Activated B cell treated with CpG ODN at 0.5 μM for 24 hours (primary cell): ENCODE data around the gene FAM210A. TPM values are rescaled to one million over a fixed set of nuclear protein-coding genes. Genes with fewer than 3 reads are reported as not detected.

Source experiments
- ATAC-seq: fragments of 200-7000 bp; cut with Tn5 transposase; one replicate; pipeline ENCODE4 v1.10.0; 2021; ENCODE audit warnings: low read depth, mild to moderate bottlenecking, moderate library complexity
- CTCF ChIA-PET: fragments of 350-600 bp; sonication (Branson Sonifier 250); formaldehyde crosslinking; loops from one replicate; lab custom pipeline; 2021; ENCODE audit warnings: antibody characterized with exemption; lab: Charles Lee
- POLR2A ChIA-PET: fragments of 350-600 bp; sonication (Branson Sonifier 250); formaldehyde crosslinking; loops from one replicate; lab custom pipeline; 2021; ENCODE audit warnings: antibody characterized with exemption; lab: Charles Lee
- DNase-seq: peaks from one replicate; pipeline ENCODE4 v3.0.0; 2022
- H3K27ac Mint-ChIP-seq: one replicate; pipeline ENCODE4 v1.8.0; 2020; ENCODE audit warnings: mixed read lengths
- H3K27me3 Mint-ChIP-seq: one replicate; pipeline ENCODE4 v1.8.0; 2021; ENCODE audit warnings: mixed read lengths
- H3K36me3 Mint-ChIP-seq: one replicate; pipeline ENCODE4 v1.8.0; 2021; ENCODE audit warnings: low read depth, mixed read lengths
- H3K4me1 Mint-ChIP-seq: one replicate; pipeline ENCODE4 v1.8.0; 2021; ENCODE audit warnings: mixed read lengths
- H3K4me3 Mint-ChIP-seq: one replicate; pipeline ENCODE4 v1.8.0; 2020; ENCODE audit warnings: mild to moderate bottlenecking, mixed read lengths
- H3K9me3 Mint-ChIP-seq: one replicate; pipeline ENCODE4 v1.8.0; 2020; ENCODE audit warnings: mixed read lengths
- CTCF ChIP-seq: fragments of 200-600 bp; IDR thresholded peaks from one replicate; pipeline ENCODE4 v1.8.0; 2022; ENCODE audit warnings: antibody characterized with exemption, mild to moderate bottlenecking
- intact Hi-C: fragments of 100-400 bp; cut with micrococcal nuclease; formaldehyde crosslinking; loops from one replicate; pipeline ENCODE4 v1.15.1; 2024
- total RNA-seq: library from RNA; stranded (reverse); gene quantifications from 2 replicates; pipeline ENCODE4 v1.2.3, GENCODE V29; 2022

The FAM210A gene
- total RNA-seq, 1 donor from 2014 or later, result 12.6 TPM

GRCh38 chr18:13638719-13639595 is 87.4 kb downstream of the FAM210A start:
- no peak for DNase-seq
- intact Hi-C loops, result no loop called here
- no peak overlapping the region for H3K27ac Mint-ChIP-seq
- ChIA-PET CTCF (no interaction called here), POLR2A (no interaction called here)
- no peaks in the 10 kb centered on the region for H3K27me3 Mint-ChIP-seq
- H3K4me1 Mint-ChIP-seq, result no peaks in the 10 kb centered on the region
- TF ChIP-seq CTCF, result no peak
- peaks cover 20% of the 10 kb centered on the region for H3K36me3 Mint-ChIP-seq
- no peak for ATAC-seq
- no peak overlapping the region for H3K4me3 Mint-ChIP-seq
- H3K9me3 Mint-ChIP-seq, result no peaks in the 10 kb centered on the region

- ChIA-PET CTCF (interaction anchor here (1.6 kb wide), 1 partner anchor 77 kb away, joined by 7 read pairs; no protein-coding TSS in a partner anchor), POLR2A (no interaction called here)
- H3K4me1 Mint-ChIP-seq, result peaks cover 4% of the 10 kb centered on the region
- no peak overlapping the region for H3K27ac Mint-ChIP-seq
- no peak overlapping the region for H3K4me3 Mint-ChIP-seq
- intact Hi-C loops, result no loop called here
- H3K9me3 Mint-ChIP-seq, result no peaks in the 10 kb centered on the region
- no peaks in the 10 kb centered on the region for H3K27me3 Mint-ChIP-seq
- ATAC-seq (no peak), DNase-seq (no peak)
- no peak for TF ChIP-seq CTCF
- peaks cover 31% of the 10 kb centered on the region for H3K36me3 Mint-ChIP-seq
Measured at GRCh38 chr18:13635046-13635445, 91.3 kb downstream of the FAM210A start.

GRCh38 chr18:13633700-13634099 is 92.7 kb downstream of the FAM210A start:
- ChIA-PET POLR2A (interaction anchor here (0.9 kb wide), 1 partner anchor 22 kb away, joined by 3 read pairs; no protein-coding TSS in a partner anchor), CTCF (interaction anchor here (1.6 to 2.2 kb wide), 2 partner anchors 76 to 418 kb away, joined by 6 to 7 read pairs; no protein-coding TSS in a partner anchor)
- peaks cover 16% of the 10 kb centered on the region for H3K4me1 Mint-ChIP-seq
- H3K4me3 Mint-ChIP-seq, result no peak overlapping the region
- TF ChIP-seq CTCF, result no peak
- DNase-seq (no peak), ATAC-seq (no peak)
- H3K36me3 Mint-ChIP-seq, result peaks cover 28% of the 10 kb centered on the region
- intact Hi-C loops, result no loop called here
- H3K27ac Mint-ChIP-seq, result no peak overlapping the region
- no peaks in the 10 kb centered on the region for H3K9me3 Mint-ChIP-seq
- no peaks in the 10 kb centered on the region for H3K27me3 Mint-ChIP-seq

- Mint-ChIP-seq H3K27ac (no peak overlapping the region), H3K27me3 (no peaks in the 10 kb centered on the region), H3K4me1 (peaks cover 24% of the 10 kb centered on the region), H3K9me3 (no peaks in the 10 kb centered on the region), H3K4me3 (no peak overlapping the region), H3K36me3 (peaks cover 39% of the 10 kb centered on the region)
- ChIA-PET CTCF (interaction anchor here (1.1 to 2.3 kb wide), 5 partner anchors 45 to 471 kb away, joined by 3 to 10 read pairs (median 5); no protein-coding TSS in a partner anchor), POLR2A (interaction anchor here (3.8 kb wide), 1 partner anchor 18 kb away, joined by 33 read pairs; no protein-coding TSS in a partner anchor)
- ATAC-seq (no peak), DNase-seq (no peak)
- TF ChIP-seq CTCF, result no peak
- intact Hi-C loops, result loop anchor here (1.0 kb wide), 7 partner anchors 18 to 471 kb away; partner anchors contain the start of genes FAM210A and RNMT
Measured at GRCh38 chr18:13630716-13631268, 95.6 kb downstream of the FAM210A start.
